ENCODE data around the gene TMEM187.

The TMEM187 gene

GRCh38 chrX:154019061-154019621, 46.6 kb downstream of the TMEM187 start:
- Mint-ChIP-seq H3K9me3 (no peaks in the 10 kb centered on the region), H3K4me1 (ENCODE audit: low read depth) (peaks cover 6% of the 10 kb centered on the region), H3K27ac (peak overlapping the region; percentile 82), H3K4me3 (peak overlapping the region; percentile 86), H3K36me3 (ENCODE audit: low read depth) (peaks cover 8% of the 10 kb centered on the region), H3K27me3 (ENCODE audit: low read depth) (no peaks in the 10 kb centered on the region)

DNA sequence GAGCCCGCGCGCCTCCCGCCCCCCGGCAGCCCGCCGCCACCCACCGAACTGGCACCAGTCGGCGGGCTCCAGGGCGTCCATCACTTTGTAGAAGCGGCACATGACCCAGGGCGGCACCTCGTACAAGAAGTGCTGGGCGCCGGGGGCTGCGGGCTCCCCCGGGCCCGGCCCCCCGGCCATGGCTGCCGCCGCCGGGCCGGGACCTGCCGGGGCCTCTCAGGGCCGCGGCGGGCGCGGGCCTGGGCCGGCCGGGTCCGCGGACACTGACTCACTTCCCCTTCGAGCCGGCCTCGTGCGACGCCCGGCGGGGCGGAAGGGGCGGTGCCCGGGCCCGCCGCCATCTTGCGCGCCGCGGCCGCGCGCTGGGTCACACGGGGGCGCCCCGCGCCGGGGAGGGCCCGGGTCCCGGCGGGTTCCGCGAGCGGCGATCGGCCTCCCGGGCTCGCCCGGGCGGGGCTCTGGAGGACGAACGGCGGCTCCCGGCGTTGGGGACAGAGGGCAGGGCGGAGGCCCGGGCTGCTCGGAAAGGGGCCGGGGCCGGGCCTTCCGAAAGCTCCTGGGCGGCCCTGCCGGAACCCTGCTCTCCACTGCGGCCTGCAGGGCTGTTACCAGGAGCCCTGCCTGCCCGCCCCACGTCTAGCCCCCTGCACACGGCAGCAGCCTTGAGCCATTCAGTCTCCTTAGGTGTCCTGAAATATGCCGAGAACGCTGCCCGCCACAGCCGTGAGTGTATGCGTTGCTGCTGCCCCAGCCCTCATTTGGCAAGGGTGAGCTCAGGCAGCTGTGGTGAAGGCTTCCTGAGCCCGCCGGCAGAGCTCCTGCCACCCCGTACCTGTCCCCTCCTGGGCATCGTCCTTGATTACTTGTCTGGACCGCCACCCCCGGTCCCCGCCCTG, 47.3 kb downstream of the TMEM187 start, which contains the start of gene IRAK1:
IRAK1 (minus strand) TSS at position 270 of the 896 bp plus-strand sequence; CDS start at position 180, 90 bp downstream.
- no peaks in the 10 kb centered on the region for H3K27me3 Mint-ChIP-seq (ENCODE audit: low read depth)
- peaks cover 6% of the 10 kb centered on the region for H3K4me1 Mint-ChIP-seq (ENCODE audit: low read depth)
- peaks cover 10% of the 10 kb centered on the region for H3K36me3 Mint-ChIP-seq (ENCODE audit: low read depth)
- peak within 1 kb of the TSS; percentile 90 for H3K27ac Mint-ChIP-seq
- H3K9me3 Mint-ChIP-seq: no peaks in the 10 kb centered on the region
- peak within 1 kb of the TSS; percentile 88 for H3K4me3 Mint-ChIP-seq

DNA sequence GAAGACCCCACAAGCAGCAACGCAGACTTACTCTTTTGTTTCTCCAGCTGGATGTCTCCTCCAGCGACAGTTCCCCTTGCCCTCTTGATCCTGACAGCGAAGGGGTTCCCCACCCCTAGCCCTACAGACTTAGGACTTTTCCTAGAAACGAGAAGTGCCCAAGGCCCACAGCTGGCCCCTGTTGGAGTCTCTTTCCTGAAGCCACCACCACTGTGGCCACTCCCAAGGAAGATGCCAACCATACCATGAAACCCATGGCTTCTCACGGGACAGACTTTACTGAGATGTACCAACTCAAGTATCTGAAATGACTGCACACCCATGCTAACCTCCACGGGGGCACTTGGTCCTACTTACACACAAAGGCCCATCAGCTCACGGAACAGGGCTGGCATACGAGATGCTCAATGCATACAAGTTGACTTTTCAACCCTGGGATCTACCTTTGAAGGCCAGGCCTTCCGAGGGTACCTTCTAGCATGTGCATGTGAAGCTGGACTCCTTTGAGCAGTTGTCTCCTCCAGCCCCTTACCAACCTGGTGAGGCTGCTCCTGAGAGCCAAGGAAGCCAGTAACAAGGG, 48.1 kb downstream of the TMEM187 start:
- Mint-ChIP-seq H3K36me3 (ENCODE audit: low read depth) (peaks cover 10% of the 10 kb centered on the region), H3K4me1 (ENCODE audit: low read depth) (peaks cover 6% of the 10 kb centered on the region), H3K9me3 (no peaks in the 10 kb centered on the region), H3K4me3 (peak overlapping the region; percentile 88), H3K27me3 (ENCODE audit: low read depth) (no peaks in the 10 kb centered on the region), H3K27ac (peak overlapping the region; percentile 90)

- peaks cover 4% of the 10 kb centered on the region for H3K4me1 Mint-ChIP-seq (ENCODE audit: low read depth)
- H3K36me3 Mint-ChIP-seq (ENCODE audit: low read depth): peaks cover 8% of the 10 kb centered on the region
- H3K9me3 Mint-ChIP-seq: no peaks in the 10 kb centered on the region
- H3K27ac Mint-ChIP-seq: no peak overlapping the region
- no peaks in the 10 kb centered on the region for H3K27me3 Mint-ChIP-seq (ENCODE audit: low read depth)
- H3K4me3 Mint-ChIP-seq: peak overlapping the region; percentile 88
These were observed 48.6 kb downstream of the TMEM187 start for GRCh38 chrX:154021131-154021611.

- no peaks in the 10 kb centered on the region for H3K9me3 Mint-ChIP-seq
- H3K4me3 Mint-ChIP-seq: no peak overlapping the region
- peaks cover 4% of the 10 kb centered on the region for H3K4me1 Mint-ChIP-seq (ENCODE audit: low read depth)
- H3K27ac Mint-ChIP-seq: no peak overlapping the region
- no peaks in the 10 kb centered on the region for H3K27me3 Mint-ChIP-seq (ENCODE audit: low read depth)
- peaks cover 8% of the 10 kb centered on the region for H3K36me3 Mint-ChIP-seq (ENCODE audit: low read depth)
These were observed 49.6 kb downstream of the TMEM187 start for GRCh38 chrX:154022108-154022507.

DNA sequence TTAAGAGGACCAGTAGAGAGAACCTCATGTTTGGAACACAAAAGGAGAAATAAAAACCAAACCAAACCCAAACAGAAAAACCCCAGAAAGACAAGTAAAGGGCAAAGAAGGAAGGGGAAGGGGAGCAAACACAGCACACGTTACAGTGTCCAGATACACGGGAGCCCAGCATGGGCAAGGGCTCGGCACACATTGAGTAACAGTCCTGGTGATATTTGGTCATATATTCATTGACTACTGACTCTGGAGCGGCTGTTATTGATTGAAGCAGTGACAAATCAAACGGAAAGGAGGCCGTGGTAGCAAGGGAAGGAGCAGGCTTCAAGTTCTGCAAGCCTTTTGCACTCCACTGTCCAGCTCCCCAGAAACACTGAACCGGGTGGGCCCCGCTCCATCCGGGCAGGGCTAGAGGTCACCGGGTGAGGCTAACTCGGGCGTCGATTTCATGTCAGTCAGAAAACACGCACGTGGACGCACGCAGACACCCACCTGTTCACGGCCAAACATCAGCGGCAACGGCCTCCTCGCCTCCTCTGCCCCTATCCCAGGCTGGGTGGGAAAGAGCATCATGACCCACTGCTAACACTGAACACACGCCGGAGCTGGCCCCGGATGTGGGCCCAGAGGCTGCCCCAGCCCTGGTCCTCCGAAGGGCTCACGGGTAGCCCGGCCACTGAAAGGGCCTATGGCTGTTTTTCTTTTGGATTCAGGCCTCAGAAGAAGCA, 50.9 kb downstream of the TMEM187 start:
- Mint-ChIP-seq H3K27ac (no peak overlapping the region), H3K9me3 (no peaks in the 10 kb centered on the region), H3K4me1 (ENCODE audit: low read depth) (peaks cover 8% of the 10 kb centered on the region), H3K27me3 (ENCODE audit: low read depth) (no peaks in the 10 kb centered on the region), H3K4me3 (no peak overlapping the region), H3K36me3 (ENCODE audit: low read depth) (peaks cover 12% of the 10 kb centered on the region)

DNA sequence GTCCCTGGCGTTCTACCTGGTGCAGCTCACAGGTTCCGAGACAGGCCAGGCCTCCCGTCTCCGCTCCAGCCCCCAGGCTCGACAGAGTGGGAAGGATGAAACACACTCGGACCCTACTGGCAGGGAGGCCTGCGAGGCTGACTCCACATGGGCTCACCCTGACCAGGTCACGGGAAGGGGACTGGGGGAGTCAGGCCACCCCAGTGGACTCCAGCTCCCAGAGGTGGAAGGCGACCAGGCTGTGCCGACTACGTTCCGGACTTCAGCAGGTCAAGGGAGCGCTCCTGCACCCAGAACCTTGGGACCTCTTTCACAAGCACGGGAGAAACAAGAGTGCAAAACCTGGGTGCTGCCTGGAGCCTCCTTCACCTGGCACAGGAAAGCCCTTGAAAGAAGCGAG, 51.7 kb downstream of the TMEM187 start:
- Mint-ChIP-seq H3K27me3 (ENCODE audit: low read depth) (no peaks in the 10 kb centered on the region), H3K9me3 (no peaks in the 10 kb centered on the region), H3K4me3 (no peak overlapping the region), H3K4me1 (ENCODE audit: low read depth) (peaks cover 12% of the 10 kb centered on the region), H3K27ac (no peak overlapping the region), H3K36me3 (ENCODE audit: low read depth) (peaks cover 6% of the 10 kb centered on the region)

- Mint-ChIP-seq H3K36me3 (ENCODE audit: low read depth) (peaks cover 10% of the 10 kb centered on the region), H3K27me3 (ENCODE audit: low read depth) (no peaks in the 10 kb centered on the region), H3K4me3 (no peak overlapping the region), H3K9me3 (no peaks in the 10 kb centered on the region), H3K27ac (no peak overlapping the region), H3K4me1 (ENCODE audit: low read depth) (peaks cover 12% of the 10 kb centered on the region)
These were observed 52.7 kb downstream of the TMEM187 start for GRCh38 chrX:154025230-154025629.

GRCh38 chrX:154026136-154027021, 53.8 kb downstream of the TMEM187 start:
- Mint-ChIP-seq H3K4me1 (ENCODE audit: low read depth) (peaks cover 8% of the 10 kb centered on the region), H3K4me3 (no peak overlapping the region), H3K36me3 (ENCODE audit: low read depth) (peaks cover 10% of the 10 kb centered on the region), H3K27me3 (ENCODE audit: low read depth) (no peaks in the 10 kb centered on the region), H3K27ac (no peak overlapping the region), H3K9me3 (no peaks in the 10 kb centered on the region)

GRCh38 chrX:154027022-154027402, 54.5 kb downstream of the TMEM187 start:
- Mint-ChIP-seq H3K27me3 (ENCODE audit: low read depth) (no peaks in the 10 kb centered on the region), H3K27ac (no peak overlapping the region), H3K4me3 (no peak overlapping the region), H3K4me1 (ENCODE audit: low read depth) (peaks cover 8% of the 10 kb centered on the region), H3K9me3 (no peaks in the 10 kb centered on the region), H3K36me3 (ENCODE audit: low read depth) (peaks cover 13% of the 10 kb centered on the region)

- H3K36me3 Mint-ChIP-seq (ENCODE audit: low read depth): peaks cover 17% of the 10 kb centered on the region
- H3K27me3 Mint-ChIP-seq (ENCODE audit: low read depth): no peaks in the 10 kb centered on the region
- no peaks in the 10 kb centered on the region for H3K9me3 Mint-ChIP-seq
- peaks cover 8% of the 10 kb centered on the region for H3K4me1 Mint-ChIP-seq (ENCODE audit: low read depth)
- H3K27ac Mint-ChIP-seq: peak overlapping the region; percentile 20
- H3K4me3 Mint-ChIP-seq: no peak overlapping the region
These were observed 55.4 kb downstream of the TMEM187 start for GRCh38 chrX:154027986-154028385.

- Mint-ChIP-seq H3K4me1 (ENCODE audit: low read depth) (peaks cover 8% of the 10 kb centered on the region), H3K9me3 (no peaks in the 10 kb centered on the region), H3K27me3 (ENCODE audit: low read depth) (no peaks in the 10 kb centered on the region), H3K36me3 (ENCODE audit: low read depth) (peaks cover 17% of the 10 kb centered on the region), H3K27ac (peak overlapping the region; percentile 36), H3K4me3 (no peak overlapping the region)
These were observed 56.1 kb downstream of the TMEM187 start for GRCh38 chrX:154028502-154029184.

GRCh38 chrX:154029439-154029838, 56.9 kb downstream of the TMEM187 start:
- Mint-ChIP-seq H3K27me3 (ENCODE audit: low read depth) (no peaks in the 10 kb centered on the region), H3K27ac (no peak overlapping the region), H3K9me3 (no peaks in the 10 kb centered on the region), H3K4me3 (no peak overlapping the region), H3K4me1 (ENCODE audit: low read depth) (peaks cover 8% of the 10 kb centered on the region), H3K36me3 (ENCODE audit: low read depth) (peaks cover 17% of the 10 kb centered on the region)
